ENCODE measurements around the gene DOCK4.

DNA sequence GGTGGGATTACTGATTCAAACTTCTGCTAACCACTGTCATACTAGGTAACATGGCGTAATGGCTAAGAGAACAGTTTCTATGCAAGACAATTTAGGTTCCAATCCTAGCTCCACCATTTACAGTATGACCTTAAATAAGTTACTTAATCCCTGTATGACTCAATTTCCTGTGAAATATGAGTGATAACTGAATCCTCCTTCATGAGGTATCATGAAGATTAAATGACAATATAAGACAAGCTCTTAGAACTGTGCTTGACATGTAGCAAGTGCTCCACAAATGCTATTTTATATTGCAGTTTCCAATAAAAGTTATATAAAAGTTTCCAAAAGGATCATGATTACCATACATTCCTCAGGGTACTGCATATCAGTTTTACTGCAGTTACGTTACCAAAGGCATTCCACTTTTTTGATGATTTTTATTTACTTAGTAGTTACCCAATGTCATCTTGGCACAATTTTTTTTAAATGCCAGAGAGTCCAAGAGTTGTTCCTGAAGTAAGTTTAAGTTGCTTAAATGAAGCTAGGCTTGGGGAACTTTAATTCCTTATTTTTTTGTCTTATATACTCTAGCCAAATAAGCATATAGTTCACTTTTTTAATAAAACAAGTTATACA is 7.1 kb downstream of the DOCK4 start:
- TF ChIP-seq POLR2A (IDR thresholded peaks at IDR 0.05; ENCODE audit: low read length), result no peak
- TF ChIP-seq HOXB13 (CRISPR knock-in tag; IDR thresholded peaks at IDR 0.05; ENCODE audit: low read depth), result no peak
- TF ChIP-seq, protein P1, sequence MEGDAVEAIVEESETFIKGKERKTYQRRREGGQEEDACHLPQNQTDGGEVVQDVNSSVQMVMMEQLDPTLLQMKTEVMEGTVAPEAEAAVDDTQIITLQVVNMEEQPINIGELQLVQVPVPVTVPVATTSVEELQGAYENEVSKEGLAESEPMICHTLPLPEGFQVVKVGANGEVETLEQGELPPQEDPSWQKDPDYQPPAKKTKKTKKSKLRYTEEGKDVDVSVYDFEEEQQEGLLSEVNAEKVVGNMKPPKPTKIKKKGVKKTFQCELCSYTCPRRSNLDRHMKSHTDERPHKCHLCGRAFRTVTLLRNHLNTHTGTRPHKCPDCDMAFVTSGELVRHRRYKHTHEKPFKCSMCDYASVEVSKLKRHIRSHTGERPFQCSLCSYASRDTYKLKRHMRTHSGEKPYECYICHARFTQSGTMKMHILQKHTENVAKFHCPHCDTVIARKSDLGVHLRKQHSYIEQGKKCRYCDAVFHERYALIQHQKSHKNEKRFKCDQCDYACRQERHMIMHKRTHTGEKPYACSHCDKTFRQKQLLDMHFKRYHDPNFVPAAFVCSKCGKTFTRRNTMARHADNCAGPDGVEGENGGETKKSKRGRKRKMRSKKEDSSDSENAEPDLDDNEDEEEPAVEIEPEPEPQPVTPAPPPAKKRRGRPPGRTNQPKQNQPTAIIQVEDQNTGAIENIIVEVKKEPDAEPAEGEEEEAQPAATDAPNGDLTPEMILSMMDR (IDR thresholded peaks at IDR 0.05), result no peak
- TF ChIP-seq SREBF2 (IDR thresholded peaks at IDR 0.05), result no peak
- TF ChIP-seq, protein P2, sequence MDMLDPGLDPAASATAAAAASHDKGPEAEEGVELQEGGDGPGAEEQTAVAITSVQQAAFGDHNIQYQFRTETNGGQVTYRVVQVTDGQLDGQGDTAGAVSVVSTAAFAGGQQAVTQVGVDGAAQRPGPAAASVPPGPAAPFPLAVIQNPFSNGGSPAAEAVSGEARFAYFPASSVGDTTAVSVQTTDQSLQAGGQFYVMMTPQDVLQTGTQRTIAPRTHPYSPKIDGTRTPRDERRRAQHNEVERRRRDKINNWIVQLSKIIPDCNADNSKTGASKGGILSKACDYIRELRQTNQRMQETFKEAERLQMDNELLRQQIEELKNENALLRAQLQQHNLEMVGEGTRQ (IDR thresholded peaks at IDR 0.05), result no peak
- TF ChIP-seq ZSCAN20 (CRISPR knock-in tag; IDR thresholded peaks at IDR 0.05), result no peak
- TF ChIP-seq KDM5A (IDR thresholded peaks at IDR 0.05), result no peak
- TF ChIP-seq, protein P3, sequence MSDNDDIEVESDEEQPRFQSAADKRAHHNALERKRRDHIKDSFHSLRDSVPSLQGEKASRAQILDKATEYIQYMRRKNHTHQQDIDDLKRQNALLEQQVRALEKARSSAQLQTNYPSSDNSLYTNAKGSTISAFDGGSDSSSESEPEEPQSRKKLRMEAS (IDR thresholded peaks at IDR 0.05), result no peak
- TF ChIP-seq, protein P4, sequence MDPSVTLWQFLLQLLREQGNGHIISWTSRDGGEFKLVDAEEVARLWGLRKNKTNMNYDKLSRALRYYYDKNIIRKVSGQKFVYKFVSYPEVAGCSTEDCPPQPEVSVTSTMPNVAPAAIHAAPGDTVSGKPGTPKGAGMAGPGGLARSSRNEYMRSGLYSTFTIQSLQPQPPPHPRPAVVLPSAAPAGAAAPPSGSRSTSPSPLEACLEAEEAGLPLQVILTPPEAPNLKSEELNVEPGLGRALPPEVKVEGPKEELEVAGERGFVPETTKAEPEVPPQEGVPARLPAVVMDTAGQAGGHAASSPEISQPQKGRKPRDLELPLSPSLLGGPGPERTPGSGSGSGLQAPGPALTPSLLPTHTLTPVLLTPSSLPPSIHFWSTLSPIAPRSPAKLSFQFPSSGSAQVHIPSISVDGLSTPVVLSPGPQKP (IDR thresholded peaks at IDR 0.05; ENCODE audit: low read depth, low read length), result no peak
